HG02678 (cell line): Measurements from ENCODE around the gene MTIF3.

Experiments used
- ATAC-seq: cut with Tn5 transposase; IDR thresholded peaks from one replicate; pipeline ENCODE4 v1.9.1; 2021; ENCODE audit warnings: mild to moderate bottlenecking, moderate library complexity; ENCODE audit not compliant: unreplicated experiment

The MTIF3 gene

GRCh38 chr13:27449936-27450828 lies at the start of gene MTIF3:
Gene MTIF3 (minus strand): TSS chr13:27450564. CDS start chr13:27440448, 10,116 bp downstream.
- peak; percentile 84 for ATAC-seq

GRCh38 chr13:27497563-27498230 lies 47.3 kb upstream of the MTIF3 start:
- no peak for ATAC-seq

DNA sequence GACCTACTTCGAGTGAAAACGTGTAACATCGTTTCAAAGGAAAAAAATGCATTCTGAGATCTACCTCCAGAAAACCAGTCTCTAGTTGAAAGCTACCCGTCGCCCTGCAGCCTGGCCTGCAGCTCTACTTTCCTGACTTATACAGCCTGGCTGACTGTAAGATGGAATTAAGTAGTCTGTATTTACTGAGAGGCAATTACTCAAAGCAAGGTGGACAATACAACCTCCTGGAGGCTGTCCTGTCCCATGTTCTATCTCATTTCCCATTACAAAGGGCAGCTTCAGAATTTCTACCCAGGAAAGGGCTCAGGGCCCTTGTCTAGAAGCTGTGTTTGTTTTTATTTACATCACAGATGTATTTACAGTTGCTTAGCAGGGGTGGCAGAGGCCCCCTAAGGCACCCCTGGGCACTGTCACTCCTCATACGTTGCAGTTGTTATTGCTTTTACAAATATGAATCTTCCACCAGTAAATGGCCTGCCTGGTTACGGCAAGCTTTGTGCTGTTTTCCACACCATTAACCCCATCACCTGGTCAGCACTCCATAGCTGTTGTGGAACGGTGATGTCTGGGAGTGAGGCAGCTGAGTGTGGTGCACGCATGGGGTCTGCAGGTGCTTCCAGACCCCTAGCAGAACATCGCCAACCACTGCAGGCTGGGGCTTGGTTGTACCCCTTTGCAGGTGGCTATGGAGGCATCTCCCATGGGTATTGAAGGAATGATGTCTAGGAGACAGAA lies 46.3 kb upstream of the MTIF3 start:
- no peak for ATAC-seq

GRCh38 chr13:27496006-27496405 lies 45.6 kb upstream of the MTIF3 start:
- ATAC-seq = no peak

- no peak for ATAC-seq
These were observed 45.2 kb upstream of the MTIF3 start for GRCh38 chr13:27495551-27495950.

DNA sequence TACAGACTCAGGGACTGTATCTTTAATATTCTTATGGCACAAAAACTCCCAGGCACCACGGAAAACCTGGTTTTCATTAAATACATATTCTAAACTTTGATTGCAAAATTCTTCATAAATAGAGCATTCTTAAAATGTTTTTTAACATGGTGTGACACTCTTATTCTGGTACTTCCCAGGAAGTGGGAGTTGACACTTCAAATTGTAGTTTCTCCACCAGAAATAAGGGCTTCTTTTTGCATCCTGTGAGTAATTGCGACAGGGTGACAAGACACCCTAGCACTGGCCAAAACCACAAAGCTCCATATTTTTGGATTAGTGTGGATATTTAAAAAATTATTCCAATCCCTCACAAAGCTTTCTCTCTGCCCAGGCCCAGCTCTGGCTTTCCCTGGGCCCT lies 43.6 kb upstream of the MTIF3 start:
- ATAC-seq = no peak

DNA sequence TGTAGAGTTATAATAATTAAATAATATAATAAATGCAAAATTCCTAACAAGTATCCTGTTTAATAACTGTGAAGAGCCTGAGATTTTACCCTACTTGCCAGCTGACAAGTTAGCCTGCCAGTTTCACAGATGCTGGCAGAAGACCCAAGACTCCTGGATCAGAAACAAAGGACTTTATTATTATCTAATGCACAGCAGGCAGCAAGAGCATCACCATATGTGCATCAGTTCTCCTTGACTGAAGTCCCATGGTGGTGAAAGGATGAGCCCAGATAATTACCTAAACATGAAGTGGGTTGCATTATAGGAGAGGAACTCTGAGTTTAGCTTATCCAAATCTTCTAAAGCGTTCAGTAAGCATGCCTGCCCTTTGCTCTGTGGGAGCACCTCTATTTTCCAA lies 39.1 kb upstream of the MTIF3 start:
- no peak for ATAC-seq

- ATAC-seq = no peak
These were observed 37.4 kb upstream of the MTIF3 start for GRCh38 chr13:27487776-27488175.

GRCh38 chr13:27483421-27483820 lies 33.1 kb upstream of the MTIF3 start:
- no peak for ATAC-seq

- peak; percentile 95 for ATAC-seq
These were observed 32.6 kb upstream of the MTIF3 start for GRCh38 chr13:27482983-27483382.

GRCh38 chr13:27481766-27482165 lies 31.4 kb upstream of the MTIF3 start:
- no peak for ATAC-seq

DNA sequence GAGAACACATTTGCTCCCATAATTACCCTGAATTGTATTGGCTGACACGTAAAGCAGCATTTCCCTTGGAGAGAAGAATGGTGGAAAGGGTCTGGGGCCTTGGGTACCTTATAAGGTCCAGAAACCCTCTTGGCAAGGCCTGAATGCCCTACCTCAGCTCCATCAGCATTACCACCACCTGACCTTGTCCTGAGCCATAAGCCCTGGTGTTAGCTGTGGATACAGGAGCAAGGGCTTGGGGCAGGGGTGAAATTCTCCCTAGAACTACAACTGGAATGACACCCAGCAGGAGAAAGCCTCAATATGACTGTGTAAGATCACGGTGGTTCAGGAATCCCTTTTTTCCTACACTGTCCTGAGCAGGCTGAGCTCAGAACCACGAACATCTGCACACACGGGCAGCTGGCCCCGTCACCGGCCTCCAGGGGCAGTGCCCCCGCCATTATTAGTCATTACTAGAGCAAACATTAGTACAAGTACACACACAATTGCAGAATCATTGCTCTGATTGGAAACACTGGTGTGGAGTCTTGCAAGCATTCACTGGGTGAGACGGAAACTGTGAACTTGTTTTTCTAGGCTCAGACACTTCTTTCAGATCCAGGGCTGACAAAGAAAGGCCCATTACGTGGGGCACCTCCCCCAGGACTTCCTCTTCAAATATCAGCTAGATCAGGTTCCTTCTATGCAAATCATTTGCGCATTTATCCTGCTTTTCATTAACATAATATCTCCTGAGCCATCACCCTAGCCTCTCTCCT lies 26.8 kb upstream of the MTIF3 start:
- ATAC-seq = peak; percentile 54

DNA sequence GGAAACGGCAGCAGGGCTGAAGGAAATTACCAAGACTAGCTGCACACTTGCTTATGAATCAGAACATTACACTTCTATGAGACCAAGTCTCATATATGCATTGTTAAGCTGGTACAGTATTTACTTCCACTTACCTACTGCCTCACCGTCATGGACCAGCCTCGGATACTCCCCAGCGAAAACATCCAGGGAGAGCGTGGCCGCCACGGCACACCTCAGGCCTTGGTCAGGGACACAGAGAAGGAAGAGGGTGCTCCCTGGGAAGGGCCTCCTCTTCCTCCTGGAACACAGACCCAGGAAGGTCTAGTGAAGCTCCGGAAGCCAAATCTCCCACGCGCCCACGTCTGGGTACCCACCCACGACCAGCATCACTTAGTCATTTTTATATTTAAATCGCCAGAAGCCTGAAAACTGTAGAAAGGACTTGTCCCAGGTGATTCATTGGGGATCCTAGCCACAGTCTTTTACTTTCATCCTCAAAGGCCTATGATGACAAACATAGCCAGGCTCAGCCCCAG lies 24.4 kb upstream of the MTIF3 start:
- ATAC-seq = no peak

- ATAC-seq = no peak
These were observed 22.6 kb upstream of the MTIF3 start for GRCh38 chr13:27472941-27473340.

DNA sequence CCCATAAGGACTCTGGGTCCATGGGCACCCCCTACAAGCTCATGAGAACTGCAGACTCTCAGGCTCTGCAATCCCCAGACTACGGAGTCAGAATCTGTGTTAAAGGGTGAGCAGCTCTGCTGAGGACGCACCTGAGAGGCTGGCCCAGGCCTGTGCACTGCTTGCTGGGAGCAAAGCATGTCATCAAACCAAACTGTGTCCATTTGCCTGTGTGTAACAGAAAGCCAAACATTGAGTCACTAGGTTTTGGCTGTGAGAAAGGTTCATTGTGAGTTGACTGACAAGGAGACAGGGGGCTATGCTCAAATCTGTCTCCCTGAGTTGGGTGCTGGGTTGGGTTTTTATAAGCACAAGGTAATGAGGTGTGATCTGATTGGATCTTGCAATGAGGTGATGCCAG lies 22.1 kb upstream of the MTIF3 start:
- ATAC-seq = no peak

GRCh38 chr13:27470075-27470820 lies 19.9 kb upstream of the MTIF3 start:
- ATAC-seq = no peak

DNA sequence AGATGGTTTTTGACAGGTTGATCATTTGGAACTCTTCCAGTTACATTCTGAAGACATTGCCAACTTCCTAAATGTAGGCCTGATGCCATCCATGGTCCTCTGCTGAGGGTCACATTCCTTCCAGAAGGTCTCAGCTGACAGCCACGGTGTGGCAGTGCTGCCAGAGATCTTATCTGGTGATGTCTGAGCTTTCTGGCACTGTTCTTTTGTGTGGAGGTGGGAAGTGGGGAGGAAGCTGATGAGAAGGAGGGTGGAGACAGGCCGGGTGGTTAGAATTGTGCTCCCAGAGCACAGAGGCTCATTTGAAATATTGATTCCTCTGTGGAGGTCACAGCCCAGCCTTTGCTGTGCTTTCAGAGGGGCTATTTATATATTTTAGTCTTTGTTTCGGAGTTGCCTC lies 16.1 kb upstream of the MTIF3 start:
- no peak for ATAC-seq

GRCh38 chr13:27465611-27466010 lies 15.2 kb upstream of the MTIF3 start:
- no peak for ATAC-seq

DNA sequence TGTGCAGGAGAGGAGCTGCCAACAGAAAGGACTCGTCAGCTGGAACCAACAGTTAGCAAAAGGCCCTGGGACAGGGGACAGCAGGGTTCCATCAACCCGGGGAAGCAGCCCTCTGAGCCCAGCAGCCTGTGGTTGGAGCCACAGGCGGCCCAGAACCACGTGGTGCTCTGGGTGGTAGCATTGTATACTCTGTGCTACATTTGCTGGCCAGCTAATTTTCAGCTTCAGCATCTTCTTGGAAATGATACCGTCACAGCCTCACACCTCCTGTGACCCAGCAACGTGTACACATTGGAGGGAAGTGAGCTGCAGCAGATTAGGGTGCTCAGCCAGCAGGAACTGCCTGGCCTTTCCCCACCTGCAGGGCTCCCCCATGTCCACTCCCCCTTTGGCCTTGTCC lies 13.1 kb upstream of the MTIF3 start:
- ATAC-seq = no peak
